C4-2B (cell line): Measurements from ENCODE around the gene CKS2.
"Not testable (repeated sequence)": the region's sequence is repeated elsewhere in the genome, so short reads cannot be mapped to it uniquely, and the experiment has no call there.

Experiments
- CTCF ChIP-seq: fragments of 450-650 bp; conservative IDR thresholded peaks from 2 replicates; pipeline ENCODE4 v1.5.1; 2017; ENCODE audit warnings: mild to moderate bottlenecking
- ZFX ChIP-seq: fragments of 450-650 bp; IDR thresholded peaks from 2 replicates; pipeline ENCODE4 v1.6.1; 2017

- TF ChIP-seq CTCF, ZFX: not testable (repeated sequence)
Measured at GRCh38 chr9:89343812-89344211, 32.8 kb downstream of the CKS2 start.
